Kidney (tissue), 14 donors: Measurements from ENCODE around the gene FOCAD. TPM values are rescaled to one million over a fixed set of nuclear protein-coding genes. Genes with fewer than 3 reads are reported as not detected.

Source experiments
- DNase-seq, 5 donors: peaks; one replicate each; pipeline ENCODE4 v3.0.0-alpha.2; 2013 to 2020
- FAIRE-seq: peaks from 2 replicates; lab custom pipeline; 2012; peaks lifted over from hg19 to GRCh38; lab: Jason Lieb, UNC
- H3K27ac ChIP-seq, 2 donors: one replicate each; pipeline ENCODE4 v1.7.0; 2013; ENCODE audit warnings: low read depth in 2 of 2, low read length in 2 of 2, inconsistent platforms in 1 of 2
- H3K27me3 ChIP-seq: one replicate; pipeline ENCODE4 v1.7.1; 2013; ENCODE audit warnings: low read length, inconsistent platforms; ENCODE audit not compliant: control insufficient read depth, insufficient read depth
- H3K36me3 ChIP-seq, 3 donors: one replicate each; pipeline versions ENCODE4 v1.7.0 to v1.7.1; 2013; ENCODE audit warnings: low read length in 3 of 3, control low read depth in 1 of 3, inconsistent platforms in 1 of 3; ENCODE audit not compliant: insufficient read depth in 3 of 3, control insufficient read depth in 2 of 3
- H3K4me1 ChIP-seq, 3 donors: one replicate each; pipeline versions ENCODE4 v1.7.0 to v1.7.1; 2013; ENCODE audit warnings: low read length in 3 of 3, inconsistent platforms in 1 of 3, low read depth in 1 of 3; ENCODE audit not compliant: control insufficient read depth in 2 of 3, insufficient read depth in 2 of 3
- H3K4me3 ChIP-seq, 3 donors: one replicate each; pipeline versions ENCODE4 v1.7.0 to v1.8.1; 2013; ENCODE audit warnings: low read length in 3 of 3, control low read depth in 1 of 3, inconsistent platforms in 1 of 3
- H3K9ac ChIP-seq, 3 donors: one replicate each; pipeline versions ENCODE4 v1.7.0 to v1.7.1; 2013; ENCODE audit warnings: low read length in 3 of 3, control low read depth in 1 of 3, inconsistent platforms in 1 of 3
- H3K9me3 ChIP-seq, 3 donors: one replicate each; pipeline versions ENCODE4 v1.7.0 to v1.7.1; 2013; ENCODE audit warnings: low read length in 3 of 3, control low read depth in 1 of 3, inconsistent platforms in 1 of 3; ENCODE audit not compliant: control insufficient read depth in 2 of 3, insufficient read depth in 1 of 3
- CTCF ChIP-seq: IDR thresholded peaks from 3 replicates; pipeline ENCODE4 v1.5.1; 2012; ENCODE audit warnings: mild to moderate bottlenecking, moderate library complexity, borderline replicate concordance; ENCODE audit not compliant: insufficient read depth; ENCODE audit errors: extremely low read depth
- intact Hi-C: fragments of 100-400 bp; cut with DNase I; formaldehyde crosslinking; loops from one replicate; pipeline ENCODE4 v1.11.1; 2022
- polyA plus RNA-seq: library from polyadenylated mRNA; stranded (reverse); fragments of 350-450 nt; fragmentation: Illumina TruSeq; extraction: RNeasy Lipid Tissue Mini Kit (QIAGEN cat#74804); gene quantifications from one replicate; pipeline ENCODE4 v1.2.3, GENCODE V29; 2014; ENCODE audit warnings: low read depth, low replicate concordance; ENCODE audit not compliant: insufficient read depth
- total RNA-seq: library from RNA; stranded (reverse); fragmentation: NEBNext Ultra II Directional; extraction: Animal tissue kit (Norgen Biotek cat#: 25700); gene quantifications from one replicate; pipeline ENCODE4 v1.2.1, GENCODE V29; 2021
- donor health status: control.
- donor health status: control.
- donor health status: control.
- donor health status: control.
- donor health status: control.
- donor health status: DM: yes; HTN: yes; CAD: no.
- donor health status: Normal renal cell carcinoma (clear cell type).

FOCAD gene
- total and polyA plus RNA-seq, 2 donors from 2014 or later: 12.2 to 35.7 TPM

GRCh38 chr9:20697021-20697719 lies 13.1 kb downstream of the FOCAD start:
- FAIRE-seq (no peak), DNase-seq (no peak)
- Histone ChIP-seq H3K4me3 (no peak overlapping the region), H3K27ac (no peak overlapping the region), H3K4me1 (peaks cover 2 to 5% (median 3%) of the 10 kb centered on the region in 3 donors), H3K27me3 (no peaks in the 10 kb centered on the region), H3K9ac (no peak overlapping the region), H3K36me3 (no peaks in the 10 kb centered on the region), H3K9me3 (no peaks in the 10 kb centered on the region)
- intact Hi-C loops: no loop called here
- no peak for TF ChIP-seq CTCF

GRCh38 chr9:20698782-20699181 lies 14.7 kb downstream of the FOCAD start:
- Histone ChIP-seq H3K27ac (no peak overlapping the region), H3K9me3 (no peaks in the 10 kb centered on the region), H3K36me3 (no peaks in the 10 kb centered on the region), H3K27me3 (no peaks in the 10 kb centered on the region), H3K9ac (no peak overlapping the region), H3K4me3 (no peak overlapping the region), H3K4me1 (peaks cover 2 to 5% (median 3%) of the 10 kb centered on the region in 3 donors)
- intact Hi-C loops: no loop called here
- no peak for TF ChIP-seq CTCF
- DNase-seq (no peak), FAIRE-seq (no peak)

GRCh38 chr9:20701060-20701459 lies 17.0 kb downstream of the FOCAD start:
- FAIRE-seq (no peak), DNase-seq (peak in 2 of 5 donors; percentile 24 to 46)
- H3K4me3 ChIP-seq: no peak overlapping the region
- no peaks in the 10 kb centered on the region for H3K27me3 ChIP-seq
- H3K9me3 ChIP-seq: no peaks in the 10 kb centered on the region
- H3K36me3 ChIP-seq: no peaks in the 10 kb centered on the region
- intact Hi-C loops: no loop called here
- no peak overlapping the region for H3K27ac ChIP-seq
- H3K4me1 ChIP-seq: peaks cover 2 to 5% (median 3%) of the 10 kb centered on the region in 3 donors
- no peak overlapping the region for H3K9ac ChIP-seq
- TF ChIP-seq CTCF: no peak
